Right lobe of liver (tissue), 4 donors: ENCODE measurements around the gene DIP2C.

ENCODE experiments used
- CTCF ChIP-seq, 4 donors: fragments of 200-600 bp in 3 of 4; fragments of 450-650 bp in 1 of 4; IDR thresholded peaks; one replicate each; pipeline versions ENCODE4 v1.5.1 to v1.8.0; 2016 to 2022; ENCODE audit warnings: antibody characterized with exemption in 4 of 4, mild to moderate bottlenecking in 2 of 4
- POLR2A ChIP-seq: fragments of 450-650 bp; IDR thresholded peaks from one replicate; pipeline ENCODE4 v1.6.1; 2017; ENCODE audit warnings: antibody characterized with exemption, mild to moderate bottlenecking
- donor health status: DM: no; HTN: no; CAD: no.
- donor health status: DM: no; HTN: no; CAD: no.
- donor health status: DM: no; HTN: yes; CAD: no.

DNA sequence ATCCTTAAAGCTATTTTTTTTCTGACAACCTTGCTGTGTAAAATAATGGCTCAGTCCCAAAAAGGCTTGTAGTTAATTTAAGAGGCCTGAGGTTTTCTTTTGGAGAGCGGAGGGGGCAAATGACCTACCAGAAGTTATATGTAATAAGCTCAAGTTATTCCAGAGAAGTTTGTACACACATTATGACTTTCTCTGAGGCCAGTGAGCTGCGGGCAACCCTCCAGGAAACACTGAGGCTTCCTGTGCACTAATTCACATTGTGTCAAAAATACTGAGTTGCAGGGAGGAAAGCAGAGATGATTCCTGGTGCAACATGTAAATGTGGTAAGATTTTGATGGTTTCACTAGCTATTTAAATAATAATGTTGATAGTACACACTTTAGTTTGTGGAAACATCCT is 188.6 kb downstream of the DIP2C start:
- TF ChIP-seq CTCF (IDR thresholded peaks at IDR 0.05) (no peak), POLR2A (no peak)
